Activated T-helper 17 cell treated with anti-CD3 and anti-CD28 coated beads, Interleukin-2, amount 50 U/mL, for 72 hours (primary cell): ENCODE measurements around the gene BCO1. TPM values are rescaled to one million over a fixed set of nuclear protein-coding genes. Genes with fewer than 3 reads are reported as not detected.
A peak's percentile ranks its signal among the peaks of the same experiment; 100 is the strongest.

Experiments used
- ATAC-seq: fragments of 150-1000 bp; cut with Tn5 transposase; replicated peaks from 2 replicates; pipeline ENCODE4 v1.10.0; 2021; ENCODE audit warnings: mild to moderate bottlenecking, moderate library complexity
- H3K27ac Mint-ChIP-seq: one replicate; pipeline ENCODE4 v1.8.0; 2022; ENCODE audit warnings: mixed read lengths
- H3K27me3 Mint-ChIP-seq: one replicate; pipeline ENCODE4 v1.8.0; 2022; ENCODE audit warnings: mixed read lengths
- H3K36me3 Mint-ChIP-seq: one replicate; pipeline ENCODE4 v1.8.0; 2022; ENCODE audit warnings: low read depth, mild to moderate bottlenecking, mixed read lengths
- H3K4me1 Mint-ChIP-seq: one replicate; pipeline ENCODE4 v1.8.0; 2022; ENCODE audit warnings: mixed read lengths
- H3K4me3 Mint-ChIP-seq: one replicate; pipeline ENCODE4 v1.8.0; 2022; ENCODE audit warnings: mild to moderate bottlenecking, mixed read lengths
- H3K9me3 Mint-ChIP-seq: one replicate; pipeline ENCODE4 v1.8.0; 2022; ENCODE audit warnings: mixed read lengths
- total RNA-seq, 2 donors: library from RNA; stranded (reverse); gene quantifications; one replicate each; pipeline ENCODE4 v1.2.3, GENCODE V29; 2022

Gene BCO1
- total RNA-seq, 2 donors from 2014 or later = not detected

DNA sequence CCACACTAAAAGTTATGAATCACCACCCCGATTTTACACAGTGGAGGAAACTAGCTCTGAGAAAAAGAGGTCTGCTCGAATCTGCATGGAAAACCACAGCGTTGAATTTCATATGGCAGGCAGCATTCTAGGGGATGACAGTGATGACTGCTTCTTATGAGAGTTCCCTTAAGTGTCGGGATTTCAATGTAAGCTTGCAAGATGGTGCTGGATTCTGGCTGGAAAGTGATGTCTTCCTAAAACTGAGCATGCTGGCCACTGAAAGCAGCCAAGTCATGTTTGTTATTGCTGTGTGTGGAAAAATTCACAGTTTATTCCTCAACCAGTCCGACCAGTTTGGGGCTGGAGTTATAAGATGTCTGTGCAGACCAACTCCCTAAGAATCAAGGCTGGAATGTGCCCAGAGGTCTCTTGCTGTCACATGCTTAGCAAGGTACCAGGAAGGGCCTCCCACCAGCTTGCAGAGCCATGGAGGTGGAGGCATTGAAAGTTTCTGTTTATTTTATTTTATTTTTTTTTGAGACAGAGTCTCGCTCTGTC lies 39.1 kb downstream of the BCO1 start:
- Mint-ChIP-seq H3K36me3 (no peaks in the 10 kb centered on the region), H3K9me3 (no peaks in the 10 kb centered on the region), H3K27me3 (peaks cover 8% of the 10 kb centered on the region), H3K27ac (no peak overlapping the region), H3K4me1 (no peaks in the 10 kb centered on the region), H3K4me3 (no peak overlapping the region)
- no peak for ATAC-seq

DNA sequence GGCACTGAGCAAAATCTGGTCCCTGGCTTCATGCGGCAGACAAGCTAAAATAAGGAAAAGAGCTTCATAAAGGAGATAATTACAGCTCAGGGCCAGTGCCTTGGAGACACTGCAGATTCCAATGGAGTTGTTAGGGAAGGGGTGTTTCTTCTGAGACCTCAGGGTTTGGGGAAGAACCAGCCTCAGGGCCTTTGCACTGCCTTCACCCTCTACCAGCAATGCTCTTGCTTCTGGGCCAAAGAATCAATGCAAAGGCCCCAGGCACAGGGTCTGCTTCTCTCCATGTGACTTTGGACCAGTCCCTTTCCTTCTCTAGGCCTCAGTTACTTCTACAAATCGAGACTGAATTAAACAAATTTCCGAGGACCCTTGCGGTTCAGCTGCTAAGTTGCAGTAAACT lies 40.0 kb downstream of the BCO1 start:
- H3K27ac Mint-ChIP-seq = no peak overlapping the region
- H3K9me3 Mint-ChIP-seq = no peaks in the 10 kb centered on the region
- ATAC-seq = no peak

DNA sequence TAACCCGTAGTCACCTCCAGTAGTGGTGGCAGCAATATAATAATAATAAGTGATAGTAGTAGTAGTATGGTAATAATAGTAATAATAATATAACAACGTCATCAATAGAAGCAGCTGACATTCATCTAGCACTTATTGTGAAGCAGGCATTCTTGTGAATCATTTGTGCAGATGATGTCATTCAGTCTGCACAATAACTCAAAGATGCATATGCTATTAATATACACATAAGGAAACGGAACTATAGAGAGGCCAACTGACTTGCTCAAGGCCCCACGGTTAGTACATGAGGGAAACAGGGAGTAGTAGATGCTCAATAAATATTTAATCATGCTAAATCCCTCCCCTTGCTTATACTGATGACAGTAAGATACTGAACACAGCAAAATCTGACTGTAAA lies 40.9 kb downstream of the BCO1 start:
- Mint-ChIP-seq H3K36me3 (no peaks in the 10 kb centered on the region), H3K9me3 (no peaks in the 10 kb centered on the region), H3K4me3 (no peak overlapping the region), H3K27ac (no peak overlapping the region), H3K4me1 (no peaks in the 10 kb centered on the region), H3K27me3 (peaks cover 3% of the 10 kb centered on the region)
- ATAC-seq = no peak

More for the DNA sequence above, 40.0 kb downstream of the BCO1 start:
- H3K4me3 Mint-ChIP-seq = no peak overlapping the region
- peaks cover 7% of the 10 kb centered on the region for H3K27me3 Mint-ChIP-seq
- no peaks in the 10 kb centered on the region for H3K4me1 Mint-ChIP-seq
- no peaks in the 10 kb centered on the region for H3K36me3 Mint-ChIP-seq

DNA sequence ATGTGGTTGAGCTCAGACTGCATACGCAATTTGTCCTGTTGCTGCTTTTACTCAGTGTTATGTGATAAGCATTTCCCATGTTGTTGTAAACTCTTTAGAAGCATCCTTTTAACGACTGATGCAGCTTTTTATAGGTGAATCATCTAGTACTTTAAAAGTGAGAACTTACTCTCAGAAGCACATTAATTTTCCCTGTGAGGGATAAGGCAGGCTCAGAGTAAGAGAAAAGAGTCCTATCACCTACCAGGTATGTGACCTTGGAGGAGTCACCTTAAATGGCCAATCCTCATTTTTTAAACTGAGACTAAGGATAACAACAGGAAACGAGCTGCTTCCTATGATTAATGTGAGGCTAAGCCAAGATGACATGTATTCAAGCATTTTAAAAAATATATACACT lies 41.9 kb downstream of the BCO1 start:
- no peak overlapping the region for H3K27ac Mint-ChIP-seq

DNA sequence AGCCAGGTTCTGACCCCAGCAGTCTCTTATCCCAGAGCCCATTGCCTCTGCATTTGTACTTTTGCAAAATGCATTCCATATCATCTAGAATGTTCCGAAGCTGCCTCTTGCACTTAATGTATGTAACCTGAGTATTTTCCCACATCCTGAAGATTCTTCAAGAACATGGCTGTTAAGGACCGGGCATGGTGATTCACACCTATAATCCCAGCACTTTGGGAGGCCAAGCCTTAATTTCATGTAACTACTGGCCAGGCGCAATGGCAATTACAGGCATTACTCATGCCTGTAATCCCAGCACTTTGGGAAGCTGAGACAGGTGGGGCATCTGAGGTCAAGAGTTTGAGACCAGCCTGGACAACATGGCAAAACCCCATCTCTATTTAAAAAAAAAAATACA lies 44.6 kb downstream of the BCO1 start:
- no peak overlapping the region for H3K27ac Mint-ChIP-seq
- ATAC-seq = no peak
- no peaks in the 10 kb centered on the region for H3K27me3 Mint-ChIP-seq
- no peak overlapping the region for H3K4me3 Mint-ChIP-seq
- no peaks in the 10 kb centered on the region for H3K4me1 Mint-ChIP-seq
- H3K9me3 Mint-ChIP-seq = no peaks in the 10 kb centered on the region
- no peaks in the 10 kb centered on the region for H3K36me3 Mint-ChIP-seq

More for the DNA sequence above, 41.9 kb downstream of the BCO1 start:
- ATAC-seq = no peak
- no peaks in the 10 kb centered on the region for H3K4me1 Mint-ChIP-seq
- H3K36me3 Mint-ChIP-seq = no peaks in the 10 kb centered on the region
- no peak overlapping the region for H3K4me3 Mint-ChIP-seq
- peaks cover 2% of the 10 kb centered on the region for H3K27me3 Mint-ChIP-seq
- H3K9me3 Mint-ChIP-seq = no peaks in the 10 kb centered on the region

DNA sequence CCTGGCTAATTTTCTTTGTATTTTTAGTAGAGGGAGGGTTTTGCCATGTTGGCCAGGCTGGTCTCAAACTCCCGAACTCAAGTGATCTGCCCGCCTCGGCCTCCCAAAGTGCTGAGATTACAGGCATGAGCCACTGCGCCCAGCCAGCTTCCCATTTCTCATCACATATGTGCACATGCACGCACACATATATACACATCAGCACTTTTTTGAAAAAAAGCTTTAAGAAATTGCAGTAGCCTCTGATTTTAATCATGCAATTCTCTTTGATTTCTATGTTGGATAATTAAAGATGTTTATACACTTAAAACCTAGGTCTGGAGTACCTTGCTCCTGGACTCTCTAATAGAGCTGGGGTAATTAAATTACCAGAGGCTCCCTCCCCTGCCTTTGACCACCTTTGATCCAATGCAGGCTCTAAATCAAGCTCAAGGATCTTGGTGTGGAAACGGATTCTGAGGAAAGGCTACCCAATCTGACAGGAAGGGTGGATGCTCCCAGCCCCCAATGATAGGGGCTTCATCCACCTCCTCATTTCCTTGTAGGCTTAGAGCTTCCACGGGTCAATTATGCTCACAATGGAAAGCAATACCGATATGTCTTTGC lies 46.6 kb downstream of the BCO1 start:
- Mint-ChIP-seq H3K36me3 (no peaks in the 10 kb centered on the region), H3K27ac (no peak overlapping the region), H3K4me3 (no peak overlapping the region), H3K27me3 (no peaks in the 10 kb centered on the region), H3K4me1 (no peaks in the 10 kb centered on the region), H3K9me3 (no peaks in the 10 kb centered on the region)
- ATAC-seq = no peak

DNA sequence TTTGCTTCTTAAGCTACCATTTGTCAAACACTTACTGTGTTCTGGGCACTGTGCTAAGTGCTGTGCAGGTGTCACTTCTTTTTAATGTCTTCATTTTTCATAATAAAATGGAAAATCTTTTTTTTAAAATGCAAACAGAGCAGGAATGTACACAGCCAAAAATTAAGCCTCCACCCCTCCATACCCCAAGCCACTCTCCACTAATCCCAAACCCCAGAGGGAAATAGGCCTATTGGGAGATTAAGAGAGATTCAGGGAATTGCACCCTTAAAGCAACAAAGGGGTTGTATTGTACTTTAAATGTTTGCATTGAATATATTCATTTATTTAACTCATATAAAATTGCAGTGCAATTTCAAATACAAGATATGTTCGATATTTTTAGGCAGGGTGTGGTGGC lies 47.7 kb downstream of the BCO1 start:
- Mint-ChIP-seq H3K4me3 (no peak overlapping the region), H3K27me3 (no peaks in the 10 kb centered on the region), H3K4me1 (no peaks in the 10 kb centered on the region), H3K36me3 (no peaks in the 10 kb centered on the region), H3K9me3 (no peaks in the 10 kb centered on the region), H3K27ac (no peak overlapping the region)
- no peak for ATAC-seq

DNA sequence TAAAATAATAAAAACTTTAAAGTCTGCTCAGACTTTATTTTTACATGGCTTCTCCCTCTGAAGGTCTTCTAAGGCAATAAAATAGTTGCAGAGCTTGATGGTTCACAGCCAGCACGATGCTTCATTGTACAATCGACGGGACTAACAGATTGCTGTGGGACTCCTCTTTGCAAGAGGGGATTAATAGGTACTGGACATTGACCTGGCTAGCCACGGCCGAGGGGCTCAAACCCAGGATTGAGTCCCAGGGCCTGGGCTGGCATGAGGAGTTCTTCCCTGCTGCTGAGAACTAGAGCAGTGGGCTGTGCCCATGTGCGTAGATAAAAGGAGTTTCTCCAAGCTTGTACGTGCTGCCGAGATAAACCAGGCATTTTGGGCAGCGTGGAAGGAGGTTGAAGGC lies 52.6 kb downstream of the BCO1 start:
- no peaks in the 10 kb centered on the region for H3K36me3 Mint-ChIP-seq
- ATAC-seq = no peak
- H3K4me3 Mint-ChIP-seq = no peak overlapping the region
- no peaks in the 10 kb centered on the region for H3K9me3 Mint-ChIP-seq
- H3K27me3 Mint-ChIP-seq = peaks cover 10% of the 10 kb centered on the region
- H3K4me1 Mint-ChIP-seq = no peaks in the 10 kb centered on the region
- no peak overlapping the region for H3K27ac Mint-ChIP-seq

DNA sequence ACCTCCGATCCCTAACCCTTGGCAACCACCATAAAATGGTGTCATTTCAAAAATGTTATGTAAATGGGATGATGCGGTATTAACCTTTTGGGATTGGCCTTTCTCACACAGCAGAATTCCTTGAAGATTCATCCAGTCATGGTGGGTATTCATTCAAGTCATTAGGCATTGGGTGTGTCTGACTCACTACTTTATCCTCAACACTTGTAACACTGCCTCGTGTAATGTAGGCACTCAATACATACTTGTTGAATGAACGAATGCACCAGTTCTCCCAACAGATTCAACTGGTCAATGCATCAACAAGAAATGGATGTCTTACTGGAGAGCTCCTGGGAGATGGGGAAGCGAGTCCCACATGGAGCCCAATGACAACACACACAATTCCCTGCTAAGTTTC lies 54.4 kb downstream of the BCO1 start:
- Mint-ChIP-seq H3K4me3 (no peak overlapping the region), H3K27ac (no peak overlapping the region), H3K9me3 (no peaks in the 10 kb centered on the region), H3K27me3 (peaks cover 16% of the 10 kb centered on the region), H3K36me3 (no peaks in the 10 kb centered on the region), H3K4me1 (no peaks in the 10 kb centered on the region)
- no peak for ATAC-seq

DNA sequence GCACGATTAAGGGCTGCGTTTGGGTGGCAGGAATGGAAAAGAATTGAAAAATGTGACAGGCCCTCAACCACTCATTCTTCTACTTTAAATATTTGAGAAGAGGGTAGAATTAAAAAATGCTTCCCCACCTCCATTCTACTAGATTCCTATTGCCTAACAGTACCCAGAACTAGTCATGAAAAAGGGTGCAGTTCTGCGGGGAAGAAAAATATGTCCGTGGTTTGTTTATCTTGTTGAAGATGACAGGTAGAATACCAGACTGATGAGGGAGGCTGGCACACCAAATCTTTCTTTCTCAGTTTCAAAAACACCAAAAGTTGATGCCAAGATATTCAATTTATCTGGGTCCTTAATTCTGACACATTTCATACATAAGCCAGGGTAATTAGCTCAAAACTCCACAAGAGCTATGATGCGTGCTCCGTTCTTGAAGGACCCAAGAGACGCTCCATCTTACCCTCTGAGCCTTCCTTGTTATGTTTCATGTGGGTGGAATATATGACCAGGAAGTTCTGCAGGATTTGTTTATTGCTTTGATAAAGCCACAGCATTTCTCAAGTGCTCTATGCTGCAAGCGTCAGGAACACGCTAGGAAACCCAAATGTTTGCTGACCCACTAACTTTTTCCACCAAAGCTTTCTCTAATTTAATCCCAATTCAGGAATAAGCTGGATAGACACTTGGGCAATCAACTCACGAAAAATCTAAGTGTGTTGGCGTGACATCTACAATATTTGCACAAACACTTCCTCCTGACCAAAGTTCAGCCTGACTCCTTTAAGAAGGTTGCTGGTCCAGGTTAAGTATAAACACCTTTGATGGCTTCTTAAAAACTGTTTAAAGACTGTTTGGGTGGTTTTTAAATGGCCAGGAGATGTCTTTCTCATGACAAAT lies 55.7 kb downstream of the BCO1 start:
- no peak for ATAC-seq
- peaks cover 16% of the 10 kb centered on the region for H3K27me3 Mint-ChIP-seq
- no peak overlapping the region for H3K4me3 Mint-ChIP-seq
- H3K36me3 Mint-ChIP-seq = no peaks in the 10 kb centered on the region
- no peaks in the 10 kb centered on the region for H3K9me3 Mint-ChIP-seq
- no peaks in the 10 kb centered on the region for H3K4me1 Mint-ChIP-seq
- no peak overlapping the region for H3K27ac Mint-ChIP-seq

DNA sequence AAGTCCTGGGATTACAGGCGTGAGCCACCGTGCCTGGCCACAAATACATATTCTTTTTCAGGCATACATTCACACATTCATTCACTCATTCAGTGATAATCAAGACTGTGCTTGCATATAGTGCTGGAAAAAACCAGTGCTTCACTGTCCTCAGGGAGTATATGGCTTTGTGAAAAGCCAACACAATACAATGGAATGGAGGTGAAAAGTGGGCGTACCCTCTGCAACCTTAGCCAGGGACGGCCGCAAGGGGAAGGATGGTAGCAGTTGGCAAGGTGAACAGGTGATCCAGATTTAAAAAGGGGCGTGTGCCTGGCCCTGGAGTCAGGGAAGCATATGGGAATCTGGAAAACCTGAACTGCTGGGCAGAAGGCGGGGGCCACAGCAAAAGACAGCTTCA lies 58.1 kb downstream of the BCO1 start:
- ATAC-seq = no peak
- H3K9me3 Mint-ChIP-seq = no peaks in the 10 kb centered on the region

DNA sequence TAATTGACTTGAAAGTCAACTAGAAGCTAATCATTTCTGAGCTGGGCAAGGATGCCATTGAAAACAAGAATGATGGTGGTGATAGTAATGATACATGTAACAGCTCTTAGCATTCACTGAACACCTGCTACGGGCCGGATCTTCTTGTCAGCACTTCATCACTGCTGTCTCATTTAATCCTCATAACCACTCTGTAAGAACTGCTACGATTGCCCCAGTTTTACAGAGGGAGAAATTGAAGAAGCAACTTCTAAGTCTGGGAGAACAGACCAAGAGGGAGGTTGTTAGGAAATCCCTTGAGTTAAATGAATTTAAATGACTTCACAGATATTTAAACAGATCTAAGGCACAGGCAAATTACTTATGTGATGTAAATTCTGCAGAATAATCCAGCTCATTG lies 69.3 kb downstream of the BCO1 start:
- no peaks in the 10 kb centered on the region for H3K27me3 Mint-ChIP-seq
- H3K9me3 Mint-ChIP-seq = no peaks in the 10 kb centered on the region
- peaks cover 25% of the 10 kb centered on the region for H3K4me1 Mint-ChIP-seq
- H3K27ac Mint-ChIP-seq = peak overlapping the region; percentile 65
- H3K36me3 Mint-ChIP-seq = no peaks in the 10 kb centered on the region
- H3K4me3 Mint-ChIP-seq = peak overlapping the region; percentile 13
- ATAC-seq = peak; percentile 25

More for the DNA sequence above, 58.1 kb downstream of the BCO1 start:
- peaks cover 16% of the 10 kb centered on the region for H3K27me3 Mint-ChIP-seq
- H3K4me1 Mint-ChIP-seq = no peaks in the 10 kb centered on the region
- H3K27ac Mint-ChIP-seq = no peak overlapping the region
- no peaks in the 10 kb centered on the region for H3K36me3 Mint-ChIP-seq
- no peak overlapping the region for H3K4me3 Mint-ChIP-seq

DNA sequence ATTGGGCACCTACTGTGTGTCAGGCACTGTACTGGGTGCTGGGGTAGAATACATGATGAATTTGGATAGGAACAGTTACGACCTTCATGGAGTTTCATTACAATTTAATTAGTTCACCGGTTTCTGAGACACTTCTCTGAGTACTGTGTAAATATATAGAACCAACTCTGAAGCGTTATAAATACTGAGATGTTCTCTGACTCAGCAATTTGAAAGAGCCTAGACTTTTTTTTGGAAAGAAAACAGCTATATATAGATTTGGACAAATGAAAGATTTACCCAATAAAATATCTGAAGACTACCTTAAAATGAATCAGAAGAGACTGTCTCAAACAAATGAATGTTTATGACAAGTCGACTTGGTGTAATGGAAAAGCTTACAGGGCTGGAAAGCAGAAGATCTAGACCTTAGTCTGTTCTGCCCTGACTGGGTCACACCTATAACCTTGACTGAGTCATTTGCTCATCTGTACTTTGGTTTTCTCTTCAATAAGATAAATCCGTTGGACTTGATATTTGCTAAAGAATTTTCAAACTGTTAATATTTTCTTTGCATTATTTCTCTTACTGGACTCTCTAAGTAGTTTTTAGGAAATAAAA lies 71.7 kb downstream of the BCO1 start:
- Mint-ChIP-seq H3K4me1 (peaks cover 34% of the 10 kb centered on the region), H3K27me3 (no peaks in the 10 kb centered on the region), H3K9me3 (no peaks in the 10 kb centered on the region), H3K36me3 (peaks cover 10% of the 10 kb centered on the region), H3K27ac (peak overlapping the region; percentile 65), H3K4me3 (peak overlapping the region; percentile 43)
- ATAC-seq = peak; percentile 62

DNA sequence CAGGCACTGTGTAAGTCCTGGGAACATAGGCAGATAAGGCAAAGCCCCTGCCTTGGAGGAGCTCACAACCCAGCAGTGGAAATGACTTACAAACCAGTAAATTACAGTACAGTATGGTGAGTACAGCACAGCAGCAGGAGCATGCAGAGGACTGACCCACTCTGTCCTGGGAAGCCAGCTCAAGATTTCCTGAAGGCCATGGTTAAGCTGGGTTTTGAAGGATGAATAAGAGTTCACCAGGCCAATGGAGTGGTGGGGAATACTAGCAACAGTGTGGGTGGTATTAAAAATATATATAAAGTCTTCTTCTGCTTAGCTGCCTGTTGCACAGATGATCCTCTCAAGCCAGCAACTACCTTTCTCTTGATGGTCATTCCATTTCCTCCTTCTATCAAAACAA lies 73.3 kb downstream of the BCO1 start:
- ATAC-seq = no peak
- Mint-ChIP-seq H3K27me3 (no peaks in the 10 kb centered on the region), H3K27ac (peak overlapping the region; percentile 52), H3K9me3 (no peaks in the 10 kb centered on the region), H3K36me3 (peaks cover 10% of the 10 kb centered on the region), H3K4me1 (peaks cover 34% of the 10 kb centered on the region), H3K4me3 (no peak overlapping the region)
